ENCODE measurements around the gene TAF15. TPM values are rescaled to one million over a fixed set of nuclear protein-coding genes. Genes with fewer than 3 reads are reported as not detected.
A peak's percentile ranks its signal among the peaks of the same experiment; 100 is the strongest.

TAF15 gene
- total RNA-seq, 4 donors from 2014 or later, result 51.1 to 119 (median 90.1) TPM

GRCh38 chr17:35795871-35796265, 13.4 kb upstream of the TAF15 start:
- H3K36me3 ChIP-seq, result no peaks in the 10 kb centered on the region
- H3K9me3 ChIP-seq, result no peaks in the 10 kb centered on the region
- DNase-seq, result no peak
- peak overlapping the region; percentile 59 to 96 (median 76) for H3K4me3 ChIP-seq
- peak overlapping the region; percentile 25 to 88 (median 66) for H3K27ac ChIP-seq
- H3K4me1 ChIP-seq, result peaks cover 0 to 17% (median 4%) of the 10 kb centered on the region in 4 donors
- peak in 1 of 6 experiments; percentile 9 for TF ChIP-seq CTCF (IDR thresholded peaks at IDR 0.05)
- no peak for TF ChIP-seq POLR2A (IDR thresholded peaks at IDR 0.05)
- no peaks in the 10 kb centered on the region for H3K27me3 ChIP-seq

GRCh38 chr17:35796942-35797341, 12.3 kb upstream of the TAF15 start:
- H3K27ac ChIP-seq, result no peak overlapping the region
- no peaks in the 10 kb centered on the region for H3K9me3 ChIP-seq
- no peaks in the 10 kb centered on the region for H3K27me3 ChIP-seq
- no peak for TF ChIP-seq CTCF (IDR thresholded peaks at IDR 0.05)
- TF ChIP-seq POLR2A (IDR thresholded peaks at IDR 0.05), result no peak
- no peak overlapping the region for H3K4me3 ChIP-seq
- H3K36me3 ChIP-seq, result no peaks in the 10 kb centered on the region
- H3K4me1 ChIP-seq, result peaks cover 0 to 25% (median 4%) of the 10 kb centered on the region in 4 donors
- no peak for DNase-seq

GRCh38 chr17:35797370-35797769, 11.9 kb upstream of the TAF15 start:
- no peak for TF ChIP-seq CTCF (IDR thresholded peaks at IDR 0.05)
- TF ChIP-seq POLR2A (IDR thresholded peaks at IDR 0.05), result no peak
- Histone ChIP-seq H3K27ac (no peak overlapping the region), H3K4me1 (peaks cover 0 to 28% (median 4%) of the 10 kb centered on the region in 4 donors), H3K27me3 (no peaks in the 10 kb centered on the region), H3K4me3 (no peak overlapping the region), H3K36me3 (no peaks in the 10 kb centered on the region), H3K9me3 (no peaks in the 10 kb centered on the region)
- no peak for DNase-seq

- no peaks in the 10 kb centered on the region for H3K9me3 ChIP-seq
- no peak overlapping the region for H3K27ac ChIP-seq
- no peak for DNase-seq
- H3K4me3 ChIP-seq, result no peak overlapping the region
- peaks cover 0 to 28% (median 4%) of the 10 kb centered on the region in 4 donors for H3K4me1 ChIP-seq
- H3K36me3 ChIP-seq, result no peaks in the 10 kb centered on the region
- H3K27me3 ChIP-seq, result no peaks in the 10 kb centered on the region
- TF ChIP-seq POLR2A (IDR thresholded peaks at IDR 0.05) (no peak), CTCF (IDR thresholded peaks at IDR 0.05) (no peak)
Measured at GRCh38 chr17:35797918-35798317, 11.4 kb upstream of the TAF15 start.

GRCh38 chr17:35799942-35800341, 9.3 kb upstream of the TAF15 start:
- Histone ChIP-seq H3K27ac (no peak overlapping the region), H3K4me1 (peaks cover 0 to 25% (median 4%) of the 10 kb centered on the region in 4 donors)

More at GRCh38 chr17:35799942-35800341, 9.3 kb upstream of the TAF15 start:
- no peaks in the 10 kb centered on the region for H3K36me3 ChIP-seq
- H3K27me3 ChIP-seq, result no peaks in the 10 kb centered on the region
- TF ChIP-seq POLR2A (IDR thresholded peaks at IDR 0.05) (no peak), CTCF (IDR thresholded peaks at IDR 0.05) (no peak)
- H3K4me3 ChIP-seq, result no peak overlapping the region
- DNase-seq, result no peak
- H3K9me3 ChIP-seq, result no peaks in the 10 kb centered on the region

Measured in Peyer's patch (tissue), 4 donors.